ENCODE results near the gene NELFE.
"Not testable (repeated sequence)": the region's sequence is repeated elsewhere in the genome, so short reads cannot be mapped to it uniquely, and the experiment has no call there.

Gene NELFE

GRCh38 chr6:31908791-31909190 lies 50.0 kb downstream of the NELFE start:
- peak in 1 of 2 experiments; percentile 19 for DNase-seq (ENCODE audit: low read depth in 1 of 2, low spot score in 1 of 2)
- in situ Hi-C loops (cut with HindIII; ENCODE audit: low pct_unique_long_range_greater_than_20kb, low sequenced_read_pairs), result no loop called here
- TF ChIP-seq JUND (IDR thresholded peaks at IDR 0.05; ENCODE audit: low read depth), result no peak

- DNase-seq (ENCODE audit: low read depth in 1 of 2, low spot score in 1 of 2); in situ Hi-C loops (cut with HindIII; ENCODE audit: low pct_unique_long_range_greater_than_20kb, low sequenced_read_pairs): not testable (repeated sequence)
These were observed 50.5 kb downstream of the NELFE start for GRCh38 chr6:31908255-31908654.

- in situ Hi-C loops (cut with HindIII; ENCODE audit: low pct_unique_long_range_greater_than_20kb, low sequenced_read_pairs), result no loop called here
- no peak for TF ChIP-seq JUND (IDR thresholded peaks at IDR 0.05; ENCODE audit: low read depth)
- DNase-seq (ENCODE audit: low read depth in 1 of 2, low spot score in 1 of 2), result no peak
These were observed 51.5 kb downstream of the NELFE start for GRCh38 chr6:31907158-31907813.

GRCh38 chr6:31906727-31907126 lies 52.0 kb downstream of the NELFE start:
- DNase-seq (ENCODE audit: low read depth in 1 of 2, low spot score in 1 of 2); in situ Hi-C loops (cut with HindIII; ENCODE audit: low pct_unique_long_range_greater_than_20kb, low sequenced_read_pairs): not testable (repeated sequence)

GRCh38 chr6:31906122-31906521 lies 52.6 kb downstream of the NELFE start:
- no peak for DNase-seq (ENCODE audit: low read depth in 1 of 2, low spot score in 1 of 2)
- in situ Hi-C loops (cut with HindIII; ENCODE audit: low pct_unique_long_range_greater_than_20kb, low sequenced_read_pairs), result no loop called here
- no peak for TF ChIP-seq JUND (IDR thresholded peaks at IDR 0.05; ENCODE audit: low read depth)

GRCh38 chr6:31905041-31905440 lies 53.7 kb downstream of the NELFE start:
- TF ChIP-seq JUND (IDR thresholded peaks at IDR 0.05; ENCODE audit: low read depth), result no peak
- in situ Hi-C loops (cut with HindIII; ENCODE audit: low pct_unique_long_range_greater_than_20kb, low sequenced_read_pairs), result no loop called here
- no peak for DNase-seq (ENCODE audit: low read depth in 1 of 2, low spot score in 1 of 2)

- no peak for TF ChIP-seq JUND (IDR thresholded peaks at IDR 0.05; ENCODE audit: low read depth)
- DNase-seq (ENCODE audit: low read depth in 1 of 2, low spot score in 1 of 2), result no peak
- in situ Hi-C loops (cut with HindIII; ENCODE audit: low pct_unique_long_range_greater_than_20kb, low sequenced_read_pairs), result no loop called here
These were observed 54.8 kb downstream of the NELFE start for GRCh38 chr6:31903957-31904356.
